GM06990 (cell line): Measurements from ENCODE around the gene KCTD4.
"Not testable (repeated sequence)": the region's sequence is repeated elsewhere in the genome, so short reads cannot be mapped to it uniquely, and the experiment has no call there.

ENCODE experiments used
- DNase-seq: peaks from one replicate; pipeline ENCODE4 v3.0.0-alpha.2; 2011; ENCODE audit not compliant: insufficient read length; ENCODE audit errors: extremely low read depth
- H3K27me3 ChIP-seq: replicated peaks from 2 replicates; pipeline ENCODE4 v1.6.0; 2011; ENCODE audit warnings: low read length; ENCODE audit not compliant: control insufficient read depth, insufficient read depth
- H3K36me3 ChIP-seq: 2 replicates; pipeline ENCODE4 v1.5.1; 2011; ENCODE audit warnings: low read length; ENCODE audit not compliant: control insufficient read depth, insufficient read depth
- H3K4me3 ChIP-seq: replicated peaks from 2 replicates; pipeline ENCODE4 v1.5.1; 2011; ENCODE audit warnings: low read depth, mild to moderate bottlenecking, control low read depth, low read length
- TF ChIP-seq, protein P1 (sequence below): IDR thresholded peaks from 2 replicates; pipeline ENCODE4 v1.5.1; 2011; ENCODE audit warnings: low read length, control low read depth, mild to moderate bottlenecking, inconsistent platforms; ENCODE audit not compliant: insufficient read depth, poor library complexity, severe bottlenecking

Gene KCTD4

GRCh38 chr13:45195421-45195820 lies 5.4 kb downstream of the KCTD4 start:
- Histone ChIP-seq H3K36me3 (no peaks in the 10 kb centered on the region), H3K4me3 (no peak overlapping the region), H3K27me3 (no peaks in the 10 kb centered on the region)
- no peak for DNase-seq
- TF ChIP-seq, protein P1, sequence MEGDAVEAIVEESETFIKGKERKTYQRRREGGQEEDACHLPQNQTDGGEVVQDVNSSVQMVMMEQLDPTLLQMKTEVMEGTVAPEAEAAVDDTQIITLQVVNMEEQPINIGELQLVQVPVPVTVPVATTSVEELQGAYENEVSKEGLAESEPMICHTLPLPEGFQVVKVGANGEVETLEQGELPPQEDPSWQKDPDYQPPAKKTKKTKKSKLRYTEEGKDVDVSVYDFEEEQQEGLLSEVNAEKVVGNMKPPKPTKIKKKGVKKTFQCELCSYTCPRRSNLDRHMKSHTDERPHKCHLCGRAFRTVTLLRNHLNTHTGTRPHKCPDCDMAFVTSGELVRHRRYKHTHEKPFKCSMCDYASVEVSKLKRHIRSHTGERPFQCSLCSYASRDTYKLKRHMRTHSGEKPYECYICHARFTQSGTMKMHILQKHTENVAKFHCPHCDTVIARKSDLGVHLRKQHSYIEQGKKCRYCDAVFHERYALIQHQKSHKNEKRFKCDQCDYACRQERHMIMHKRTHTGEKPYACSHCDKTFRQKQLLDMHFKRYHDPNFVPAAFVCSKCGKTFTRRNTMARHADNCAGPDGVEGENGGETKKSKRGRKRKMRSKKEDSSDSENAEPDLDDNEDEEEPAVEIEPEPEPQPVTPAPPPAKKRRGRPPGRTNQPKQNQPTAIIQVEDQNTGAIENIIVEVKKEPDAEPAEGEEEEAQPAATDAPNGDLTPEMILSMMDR = no peak

DNA sequence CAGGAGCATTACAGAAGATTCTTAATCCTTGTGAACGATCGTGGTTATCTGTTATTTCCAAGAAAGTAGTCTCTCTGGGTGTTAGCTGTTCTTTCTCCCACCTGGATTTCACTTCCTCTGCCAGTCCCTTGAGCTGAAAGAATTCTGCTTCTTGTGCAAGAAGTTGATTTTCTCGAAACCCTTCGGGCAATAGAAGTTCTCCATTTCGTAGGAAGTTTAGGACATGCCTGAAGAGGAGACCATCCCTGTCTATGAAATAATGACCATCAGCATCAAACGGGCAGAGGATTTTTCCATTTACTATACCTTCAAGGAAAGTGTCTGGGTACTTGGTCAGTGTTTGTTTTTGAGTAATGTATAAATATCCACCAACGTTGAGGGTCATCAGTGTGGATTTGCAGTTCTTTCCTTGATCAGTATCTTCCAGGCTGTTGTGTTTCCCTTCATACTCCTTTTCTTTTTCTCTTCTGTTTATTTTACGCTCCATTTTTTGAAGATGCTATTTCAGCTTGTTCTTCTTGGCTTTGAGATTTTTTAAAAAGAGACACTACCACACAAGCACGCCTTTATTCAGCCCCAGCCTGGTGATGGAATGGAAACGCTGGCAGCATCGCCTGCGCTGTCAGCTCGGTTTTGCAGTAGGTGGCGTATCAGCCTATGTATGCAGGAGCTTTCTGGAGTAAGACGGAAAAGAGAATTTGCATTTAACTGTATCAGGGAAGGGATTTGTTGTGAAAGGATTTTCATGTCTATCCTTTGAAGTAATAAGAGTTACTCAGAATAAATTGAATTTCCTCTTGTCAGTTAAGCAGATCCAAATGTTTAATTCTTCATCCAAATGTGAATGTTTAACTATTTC lies 6.5 kb downstream of the KCTD4 start:
- H3K27me3 ChIP-seq = no peaks in the 10 kb centered on the region
- TF ChIP-seq, protein P1 = no peak
- H3K4me3 ChIP-seq = no peak overlapping the region
- no peaks in the 10 kb centered on the region for H3K36me3 ChIP-seq
- no peak for DNase-seq

- TF ChIP-seq, protein P1 = no peak
- DNase-seq = no peak
- Histone ChIP-seq H3K4me3 (no peak overlapping the region), H3K36me3 (no peaks in the 10 kb centered on the region), H3K27me3 (no peaks in the 10 kb centered on the region)
Observed at GRCh38 chr13:45191874-45192273, 9.0 kb downstream of the KCTD4 start.

DNA sequence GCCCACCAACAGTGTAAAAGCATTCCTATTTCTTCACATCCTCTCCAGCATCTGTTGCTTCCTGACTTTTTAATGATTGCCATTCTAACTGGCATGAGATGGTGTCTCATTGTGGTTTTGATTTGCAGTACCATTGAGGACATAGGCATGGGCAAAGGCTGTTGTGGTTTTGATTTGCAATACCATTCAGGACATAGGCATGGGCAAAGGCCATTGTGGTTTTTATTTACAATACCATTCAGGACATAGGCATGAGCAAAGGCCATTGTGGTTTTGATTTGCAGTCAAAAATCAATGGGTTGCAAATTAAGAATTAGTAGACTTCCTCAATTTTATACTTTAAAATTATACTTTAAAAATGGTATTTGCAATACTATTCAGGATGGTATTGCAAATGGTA lies 11.3 kb downstream of the KCTD4 start:
- not testable (repeated sequence) for DNase-seq, H3K27me3 ChIP-seq, H3K4me3 ChIP-seq, H3K36me3 ChIP-seq

- H3K27me3 ChIP-seq, DNase-seq, H3K36me3 ChIP-seq, H3K4me3 ChIP-seq: not testable (repeated sequence)
Observed at GRCh38 chr13:45189077-45189476, 11.8 kb downstream of the KCTD4 start.

GRCh38 chr13:45185286-45185685 lies 15.6 kb downstream of the KCTD4 start:
- H3K4me3 ChIP-seq = no peak overlapping the region
- TF ChIP-seq, protein P1 = no peak
- no peak for DNase-seq
- H3K27me3 ChIP-seq = no peaks in the 10 kb centered on the region
- H3K36me3 ChIP-seq = no peaks in the 10 kb centered on the region
